ENCODE data around the gene NEK9. TPM values are rescaled to one million over a fixed set of nuclear protein-coding genes. Genes with fewer than 3 reads are reported as not detected.

The NEK9 gene
- total and polyA plus RNA-seq, 4 donors = 13.4 to 46.0 (median 29.8) TPM

DNA sequence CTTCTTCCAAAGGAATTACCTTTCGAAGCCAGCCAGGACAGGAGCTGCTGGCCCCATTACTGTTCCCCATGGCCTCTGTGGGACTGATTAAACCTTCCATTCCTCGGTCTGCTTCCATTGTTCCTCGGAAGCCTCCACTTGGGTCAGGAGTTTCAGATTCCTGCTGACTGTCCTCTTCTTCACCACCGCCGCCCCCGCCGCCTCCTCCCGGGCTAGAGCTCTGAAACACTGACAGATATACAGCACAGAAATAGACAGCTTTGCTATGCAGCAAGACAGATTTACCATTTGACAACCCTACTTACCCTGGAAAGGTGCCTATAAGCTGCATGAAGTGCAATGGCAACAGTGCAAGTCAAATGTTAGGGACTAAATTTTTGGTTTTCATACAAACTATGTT is 35.6 kb downstream of the NEK9 start (continued):
- TF ChIP-seq, protein P1, sequence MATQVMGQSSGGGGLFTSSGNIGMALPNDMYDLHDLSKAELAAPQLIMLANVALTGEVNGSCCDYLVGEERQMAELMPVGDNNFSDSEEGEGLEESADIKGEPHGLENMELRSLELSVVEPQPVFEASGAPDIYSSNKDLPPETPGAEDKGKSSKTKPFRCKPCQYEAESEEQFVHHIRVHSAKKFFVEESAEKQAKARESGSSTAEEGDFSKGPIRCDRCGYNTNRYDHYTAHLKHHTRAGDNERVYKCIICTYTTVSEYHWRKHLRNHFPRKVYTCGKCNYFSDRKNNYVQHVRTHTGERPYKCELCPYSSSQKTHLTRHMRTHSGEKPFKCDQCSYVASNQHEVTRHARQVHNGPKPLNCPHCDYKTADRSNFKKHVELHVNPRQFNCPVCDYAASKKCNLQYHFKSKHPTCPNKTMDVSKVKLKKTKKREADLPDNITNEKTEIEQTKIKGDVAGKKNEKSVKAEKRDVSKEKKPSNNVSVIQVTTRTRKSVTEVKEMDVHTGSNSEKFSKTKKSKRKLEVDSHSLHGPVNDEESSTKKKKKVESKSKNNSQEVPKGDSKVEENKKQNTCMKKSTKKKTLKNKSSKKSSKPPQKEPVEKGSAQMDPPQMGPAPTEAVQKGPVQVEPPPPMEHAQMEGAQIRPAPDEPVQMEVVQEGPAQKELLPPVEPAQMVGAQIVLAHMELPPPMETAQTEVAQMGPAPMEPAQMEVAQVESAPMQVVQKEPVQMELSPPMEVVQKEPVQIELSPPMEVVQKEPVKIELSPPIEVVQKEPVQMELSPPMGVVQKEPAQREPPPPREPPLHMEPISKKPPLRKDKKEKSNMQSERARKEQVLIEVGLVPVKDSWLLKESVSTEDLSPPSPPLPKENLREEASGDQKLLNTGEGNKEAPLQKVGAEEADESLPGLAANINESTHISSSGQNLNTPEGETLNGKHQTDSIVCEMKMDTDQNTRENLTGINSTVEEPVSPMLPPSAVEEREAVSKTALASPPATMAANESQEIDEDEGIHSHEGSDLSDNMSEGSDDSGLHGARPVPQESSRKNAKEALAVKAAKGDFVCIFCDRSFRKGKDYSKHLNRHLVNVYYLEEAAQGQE (IDR thresholded peaks at IDR 0.05) = no peak
- no peak for TF ChIP-seq RAD21 (IDR thresholded peaks at IDR 0.05)
- no peak for TF ChIP-seq YY1 (IDR thresholded peaks at IDR 0.05)
- TF ChIP-seq FOXA2 (IDR thresholded peaks at IDR 0.05) = no peak
- TF ChIP-seq FOXA1 (IDR thresholded peaks at IDR 0.05) = no peak
- no peak for TF ChIP-seq EGR1 (IDR thresholded peaks at IDR 0.05; ENCODE audit: low read depth in 2 of 2)
- no peak for TF ChIP-seq TAF1 (conservative IDR thresholded peaks at IDR 0.05)

DNA sequence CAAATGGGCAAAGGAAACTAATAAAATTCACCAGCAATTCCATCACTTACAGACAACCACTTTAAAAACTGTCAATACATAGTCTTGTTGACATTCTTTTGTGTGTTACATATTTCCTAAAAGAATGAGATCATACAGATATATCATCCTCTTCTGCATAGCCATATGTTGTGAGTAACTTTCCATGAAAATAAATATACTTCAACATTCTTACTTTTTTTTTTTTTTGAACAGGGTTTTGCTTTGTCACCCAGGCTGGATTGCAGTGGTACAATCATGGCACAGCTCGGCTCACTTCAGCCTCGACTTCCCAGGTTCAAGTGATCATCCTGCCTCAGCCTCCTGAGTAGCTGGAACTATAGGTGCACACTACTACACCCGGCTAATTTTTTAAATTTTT is 36.5 kb downstream of the NEK9 start:
- TF ChIP-seq JUND (IDR thresholded peaks at IDR 0.05) (no peak), TAF1 (conservative IDR thresholded peaks at IDR 0.05) (no peak), GABPA (IDR thresholded peaks at IDR 0.05 in 1 of 2, conservative IDR thresholded peaks at IDR 0.05 in 1 of 2) (no peak), NR2F2 (IDR thresholded peaks at IDR 0.05) (no peak), RAD21 (IDR thresholded peaks at IDR 0.05) (no peak), HNF4A (conservative IDR thresholded peaks at IDR 0.05) (no peak), YY1 (IDR thresholded peaks at IDR 0.05) (no peak)
- TF ChIP-seq, protein P1 (IDR thresholded peaks at IDR 0.05) = no peak
- TF ChIP-seq, protein P2, sequence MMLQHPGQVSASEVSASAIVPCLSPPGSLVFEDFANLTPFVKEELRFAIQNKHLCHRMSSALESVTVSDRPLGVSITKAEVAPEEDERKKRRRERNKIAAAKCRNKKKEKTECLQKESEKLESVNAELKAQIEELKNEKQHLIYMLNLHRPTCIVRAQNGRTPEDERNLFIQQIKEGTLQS (IDR thresholded peaks at IDR 0.05) = no peak
- TF ChIP-seq, protein P3, sequence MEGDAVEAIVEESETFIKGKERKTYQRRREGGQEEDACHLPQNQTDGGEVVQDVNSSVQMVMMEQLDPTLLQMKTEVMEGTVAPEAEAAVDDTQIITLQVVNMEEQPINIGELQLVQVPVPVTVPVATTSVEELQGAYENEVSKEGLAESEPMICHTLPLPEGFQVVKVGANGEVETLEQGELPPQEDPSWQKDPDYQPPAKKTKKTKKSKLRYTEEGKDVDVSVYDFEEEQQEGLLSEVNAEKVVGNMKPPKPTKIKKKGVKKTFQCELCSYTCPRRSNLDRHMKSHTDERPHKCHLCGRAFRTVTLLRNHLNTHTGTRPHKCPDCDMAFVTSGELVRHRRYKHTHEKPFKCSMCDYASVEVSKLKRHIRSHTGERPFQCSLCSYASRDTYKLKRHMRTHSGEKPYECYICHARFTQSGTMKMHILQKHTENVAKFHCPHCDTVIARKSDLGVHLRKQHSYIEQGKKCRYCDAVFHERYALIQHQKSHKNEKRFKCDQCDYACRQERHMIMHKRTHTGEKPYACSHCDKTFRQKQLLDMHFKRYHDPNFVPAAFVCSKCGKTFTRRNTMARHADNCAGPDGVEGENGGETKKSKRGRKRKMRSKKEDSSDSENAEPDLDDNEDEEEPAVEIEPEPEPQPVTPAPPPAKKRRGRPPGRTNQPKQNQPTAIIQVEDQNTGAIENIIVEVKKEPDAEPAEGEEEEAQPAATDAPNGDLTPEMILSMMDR (IDR thresholded peaks at IDR 0.05; ENCODE audit: low read depth, low read length, missing input control) = no peak
- TF ChIP-seq, protein P4, sequence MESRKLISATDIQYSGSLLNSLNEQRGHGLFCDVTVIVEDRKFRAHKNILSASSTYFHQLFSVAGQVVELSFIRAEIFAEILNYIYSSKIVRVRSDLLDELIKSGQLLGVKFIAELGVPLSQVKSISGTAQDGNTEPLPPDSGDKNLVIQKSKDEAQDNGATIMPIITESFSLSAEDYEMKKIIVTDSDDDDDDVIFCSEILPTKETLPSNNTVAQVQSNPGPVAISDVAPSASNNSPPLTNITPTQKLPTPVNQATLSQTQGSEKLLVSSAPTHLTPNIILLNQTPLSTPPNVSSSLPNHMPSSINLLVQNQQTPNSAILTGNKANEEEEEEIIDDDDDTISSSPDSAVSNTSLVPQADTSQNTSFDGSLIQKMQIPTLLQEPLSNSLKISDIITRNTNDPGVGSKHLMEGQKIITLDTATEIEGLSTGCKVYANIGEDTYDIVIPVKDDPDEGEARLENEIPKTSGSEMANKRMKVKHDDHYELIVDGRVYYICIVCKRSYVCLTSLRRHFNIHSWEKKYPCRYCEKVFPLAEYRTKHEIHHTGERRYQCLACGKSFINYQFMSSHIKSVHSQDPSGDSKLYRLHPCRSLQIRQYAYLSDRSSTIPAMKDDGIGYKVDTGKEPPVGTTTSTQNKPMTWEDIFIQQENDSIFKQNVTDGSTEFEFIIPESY (IDR thresholded peaks at IDR 0.05) = no peak
- 96% methylated on average over 3 of the region's 3 CpGs for WGBS

More for the DNA sequence above, 36.5 kb downstream of the NEK9 start:
- Histone ChIP-seq H3K36me3 (ENCODE audit: control insufficient read depth in 4 of 4, insufficient read depth in 3 of 4, low read depth in 1 of 4, low read length in 3 of 4) (peaks cover 12 to 63% (median 48%) of the 10 kb centered on the region in 4 donors), H3K4me1 (ENCODE audit: control insufficient read depth in 4 of 4, insufficient read depth in 4 of 4, low read length in 3 of 4) (no peaks in the 10 kb centered on the region), H3K9ac (ENCODE audit: low read depth in 1 of 2, low read length in 2 of 2) (no peak overlapping the region), H3K4me3 (ENCODE audit: low read depth in 1 of 3, low read length in 3 of 3) (no peak overlapping the region), H3K9me3 (ENCODE audit: control insufficient read depth in 4 of 4, low read length in 3 of 4) (no peaks in the 10 kb centered on the region), H3K27ac (ENCODE audit: low read depth in 1 of 2, low read length in 2 of 2) (no peak overlapping the region), H3K27me3 (ENCODE audit: control insufficient read depth in 4 of 4, insufficient read depth in 4 of 4, low read length in 3 of 4) (no peaks in the 10 kb centered on the region)
- no peak for DNase-seq (ENCODE audit: low spot score)
